ENCODE results near the gene ZNF25. TPM values are rescaled to one million over a fixed set of nuclear protein-coding genes. Genes with fewer than 3 reads are reported as not detected.

The ZNF25 gene
- total RNA-seq, 2 experiments from 2014 or later = 2.2 to 3.2 TPM

GRCh38 chr10:37952043-37952755, 24.2 kb downstream of the ZNF25 start:
- no TSS peak for BruUV-seq (replicated peaks)
- Histone ChIP-seq H3K27ac (ENCODE audit: low read depth, low read length, poor library complexity, severe bottlenecking) (no peak overlapping the region), H3K79me2 (ENCODE audit: insufficient read depth, low read depth, low read length) (no peaks in the 10 kb centered on the region), H3K36me3 (ENCODE audit: insufficient read depth, low read length) (0 out of 2 replicates have a peak, but pooled peaks cover 12% of the 10 kb centered on the region), H4K20me1 (ENCODE audit: insufficient read depth, low read length) (no peaks in the 10 kb centered on the region), H3K9me3 (ENCODE audit: low read length) (no peaks in the 10 kb centered on the region), H3K4me2 (ENCODE audit: low read length) (no peak overlapping the region), H3K4me1 (ENCODE audit: insufficient read depth, low read length, poor library complexity, severe bottlenecking) (no peaks in the 10 kb centered on the region), H3K9me2 (ENCODE audit: insufficient read depth, low read length) (no peaks in the 10 kb centered on the region), H2AFZ (ENCODE audit: low read length) (no peak overlapping the region), H3K4me3 (ENCODE audit: low read depth, low read length, poor library complexity, severe bottlenecking) (no peak overlapping the region)
- ChIA-PET CTCF (ENCODE audit: unreplicated experiment) (no interaction called here), POLR2A (interaction anchor here (0.8 kb wide), 1 partner anchor 35 kb away, joined by 4 read pairs; no protein-coding TSS in a partner anchor)
- TF ChIP-seq EZH2phosphoT487 (IDR thresholded peaks at IDR 0.05; ENCODE audit: borderline replicate concordance, low read depth, low read length) (no peak), CTCF (conservative IDR thresholded peaks at IDR 0.05; ENCODE audit: low read length) (no peak)
- DNase-seq (ENCODE audit: low spot score) = no peak
- intact Hi-C loops (cut with micrococcal nuclease; ENCODE audit: unreplicated experiment) = no loop called here

- no peak for TF ChIP-seq CTCF (conservative IDR thresholded peaks at IDR 0.05; ENCODE audit: low read length)
- TF ChIP-seq EZH2phosphoT487 (IDR thresholded peaks at IDR 0.05; ENCODE audit: borderline replicate concordance, low read depth, low read length) = no peak
- CTCF ChIA-PET (ENCODE audit: unreplicated experiment) = no interaction called here
- H3K9me3 ChIP-seq (ENCODE audit: low read length) = no peaks in the 10 kb centered on the region
- H3K4me2 ChIP-seq (ENCODE audit: low read length) = no peak overlapping the region
- H3K4me3 ChIP-seq (ENCODE audit: low read depth, low read length, poor library complexity, severe bottlenecking) = no peak overlapping the region
- H2AFZ ChIP-seq (ENCODE audit: low read length) = no peak overlapping the region
- no peak for DNase-seq (ENCODE audit: low spot score)
- H3K9me2 ChIP-seq (ENCODE audit: insufficient read depth, low read length) = no peaks in the 10 kb centered on the region
- H3K27ac ChIP-seq (ENCODE audit: low read depth, low read length, poor library complexity, severe bottlenecking) = no peak overlapping the region
- no TSS peak for BruUV-seq (replicated peaks)
- POLR2A ChIA-PET = interaction anchor here (1.2 to 1.6 kb wide), 3 partner anchors 9 to 16 kb away, joined by 3 to 4 read pairs (median 3); no protein-coding TSS in a partner anchor
- H4K20me1 ChIP-seq (ENCODE audit: insufficient read depth, low read length) = no peaks in the 10 kb centered on the region
- intact Hi-C loops (cut with micrococcal nuclease; ENCODE audit: unreplicated experiment) = no loop called here
- H3K79me2 ChIP-seq (ENCODE audit: insufficient read depth, low read depth, low read length) = no peaks in the 10 kb centered on the region
- H3K4me1 ChIP-seq (ENCODE audit: insufficient read depth, low read length, poor library complexity, severe bottlenecking) = no peaks in the 10 kb centered on the region
- 0 out of 2 replicates have a peak, but pooled peaks cover 3% of the 10 kb centered on the region for H3K36me3 ChIP-seq (ENCODE audit: insufficient read depth, low read length)
Observed at GRCh38 chr10:37948210-37948609, 28.2 kb downstream of the ZNF25 start.

- CTCF ChIA-PET (ENCODE audit: unreplicated experiment) = no interaction called here
Observed at GRCh38 chr10:37947526-37947925, 28.9 kb downstream of the ZNF25 start.

More at GRCh38 chr10:37947526-37947925, 28.9 kb downstream of the ZNF25 start:
- Histone ChIP-seq H3K4me2 (ENCODE audit: low read length) (no peak overlapping the region), H2AFZ (ENCODE audit: low read length) (no peak overlapping the region), H3K27ac (ENCODE audit: low read depth, low read length, poor library complexity, severe bottlenecking) (no peak overlapping the region), H3K4me3 (ENCODE audit: low read depth, low read length, poor library complexity, severe bottlenecking) (no peak overlapping the region), H4K20me1 (ENCODE audit: insufficient read depth, low read length) (no peaks in the 10 kb centered on the region), H3K36me3 (ENCODE audit: insufficient read depth, low read length) (0 out of 2 replicates have a peak, but pooled peaks cover 3% of the 10 kb centered on the region), H3K79me2 (ENCODE audit: insufficient read depth, low read depth, low read length) (no peaks in the 10 kb centered on the region), H3K9me3 (ENCODE audit: low read length) (no peaks in the 10 kb centered on the region), H3K9me2 (ENCODE audit: insufficient read depth, low read length) (no peaks in the 10 kb centered on the region), H3K4me1 (ENCODE audit: insufficient read depth, low read length, poor library complexity, severe bottlenecking) (no peaks in the 10 kb centered on the region)
- BruUV-seq (replicated peaks) = no TSS peak
- POLR2A ChIA-PET = interaction anchor here (1.5 to 1.6 kb wide), 2 partner anchors 10 to 13 kb away, joined by 3 to 4 read pairs; no protein-coding TSS in a partner anchor
- TF ChIP-seq EZH2phosphoT487 (IDR thresholded peaks at IDR 0.05; ENCODE audit: borderline replicate concordance, low read depth, low read length) (no peak), CTCF (conservative IDR thresholded peaks at IDR 0.05; ENCODE audit: low read length) (no peak)
- no peak for DNase-seq (ENCODE audit: low spot score)
- intact Hi-C loops (cut with micrococcal nuclease; ENCODE audit: unreplicated experiment) = no loop called here
